Endothelial cell of umbilical vein (primary cell): ENCODE results near the gene NHS. TPM values are rescaled to one million over a fixed set of nuclear protein-coding genes. Genes with fewer than 3 reads are reported as not detected.

ENCODE experiments used
- BruUV-seq: library from RNA; stranded (reverse); fragments of 400-500 nt; replicated peaks from 2 replicates; lab custom pipeline; 2021; lab: Mats Ljungman, UMichigan
- CTCF ChIA-PET: fragments of 300-600, 350-600 bp; sonication (Branson Sonifier 250); formaldehyde crosslinking; loops from one replicate; lab custom pipeline; 2021; ENCODE audit warnings: antibody characterized with exemption, inconsistent platforms; lab: Charles Lee
- POLR2A ChIA-PET: fragments of 300-600, 350-600 bp; sonication (Branson Sonifier 250); formaldehyde crosslinking; loops from one replicate; lab custom pipeline; 2021; ENCODE audit warnings: antibody characterized with exemption, inconsistent platforms; lab: Charles Lee
- DNase-seq: peaks from one replicate; pipeline ENCODE4 v3.0.0-alpha.2; 2011; ENCODE audit warnings: low read depth, low spot score
- FAIRE-seq: peaks from 2 replicates; lab custom pipeline; 2011; peaks lifted over from hg19 to GRCh38; lab: Jason Lieb, UNC
- H2AFZ ChIP-seq: 2 replicates; pipeline ENCODE4 v1.6.0; 2012; ENCODE audit warnings: low read depth, low read length, control low read depth, inconsistent platforms
- H3K27ac ChIP-seq: 2 replicates; pipeline ENCODE4 v1.5.1; 2011; ENCODE audit warnings: low read depth, mild to moderate bottlenecking, control low read depth, low read length, moderate library complexity; ENCODE audit not compliant: insufficient read depth
- H3K27me3 ChIP-seq, 2 experiments: 2 replicates each; pipeline versions ENCODE4 v1.6.0 to v1.6.1; 2011; ENCODE audit warnings: low read length in 2 of 2, mixed read lengths in 1 of 2; ENCODE audit not compliant: control insufficient read depth in 2 of 2, insufficient read depth in 2 of 2
- H3K36me3 ChIP-seq, 2 experiments: 2 replicates in 1 of 2; 3 replicates in 1 of 2; pipeline ENCODE4 v1.5.1; 2011; ENCODE audit warnings: low read length in 2 of 2, mild to moderate bottlenecking in 1 of 2, moderate library complexity in 1 of 2; ENCODE audit not compliant: control insufficient read depth in 2 of 2, insufficient read depth in 2 of 2; ENCODE audit errors: extremely low read depth in 1 of 2
- H3K4me1 ChIP-seq: 3 replicates; pipeline ENCODE4 v1.5.1; 2011; ENCODE audit warnings: mild to moderate bottlenecking, low read length; ENCODE audit not compliant: control insufficient read depth, insufficient read depth; ENCODE audit errors: extremely low read depth
- H3K4me2 ChIP-seq: 2 replicates; pipeline ENCODE4 v1.6.1; 2011; ENCODE audit warnings: low read length, control low read depth, mixed read lengths; ENCODE audit not compliant: insufficient read depth
- H3K4me3 ChIP-seq, 3 experiments: fragments of 200-600 bp in 1 of 3; sonication (generic), shearing (Covaris generic) in 1 of 3; replicated peaks in 1 of 3; 2 replicates each; pipeline ENCODE4 v1.5.1; 2011 to 2016; ENCODE audit warnings: control low read depth in 3 of 3, low read length in 3 of 3, mild to moderate bottlenecking in 2 of 3, inconsistent platforms in 1 of 3, low read depth in 1 of 3, moderate library complexity in 1 of 3; ENCODE audit not compliant: insufficient read depth in 1 of 3
- H3K79me2 ChIP-seq: 2 replicates; pipeline ENCODE4 v1.6.0; 2012; ENCODE audit warnings: low read length, inconsistent platforms; ENCODE audit not compliant: control insufficient read depth, insufficient read depth
- H3K9ac ChIP-seq: replicated peaks from 2 replicates; pipeline ENCODE3; 2011; ENCODE audit warnings: low read length, control low read depth; ENCODE audit not compliant: insufficient read depth; ENCODE audit errors: extremely low read depth
- H3K9me1 ChIP-seq: replicated peaks from 3 replicates; pipeline ENCODE4 v1.6.0; 2011; ENCODE audit warnings: mild to moderate bottlenecking, low read length; ENCODE audit not compliant: control insufficient read depth, insufficient read depth; ENCODE audit errors: extremely low read depth
- H3K9me3 ChIP-seq: replicated peaks from 2 replicates; pipeline ENCODE4 v1.5.1; 2012; ENCODE audit warnings: low read length, inconsistent platforms; ENCODE audit not compliant: control insufficient read depth, insufficient read depth
- H4K20me1 ChIP-seq: replicated peaks from 2 replicates; pipeline ENCODE3; 2011; ENCODE audit warnings: mild to moderate bottlenecking, low read length; ENCODE audit not compliant: control insufficient read depth, insufficient read depth; ENCODE audit errors: extremely low read depth
- EZH2 ChIP-seq: IDR thresholded peaks from 2 replicates; pipeline ENCODE4 v1.6.1; 2012; ENCODE audit warnings: borderline replicate concordance, low read depth, mild to moderate bottlenecking, moderate library complexity, low read length, inconsistent platforms; ENCODE audit not compliant: severe bottlenecking
- FOS ChIP-seq: IDR thresholded peaks from 2 replicates; pipeline ENCODE4 v1.6.1; 2011; ENCODE audit warnings: mild to moderate bottlenecking, low read length, moderate library complexity, borderline replicate concordance; ENCODE audit not compliant: insufficient read depth
- GATA2 ChIP-seq: IDR thresholded peaks from 2 replicates; pipeline ENCODE4 v1.7.0; 2011; ENCODE audit warnings: low read depth, mild to moderate bottlenecking, moderate library complexity, mixed read lengths, low read length; ENCODE audit not compliant: insufficient read length, insufficient read depth
- JUN ChIP-seq: IDR thresholded peaks from 2 replicates; pipeline ENCODE4 v1.6.1; 2011; ENCODE audit warnings: borderline replicate concordance, low read depth; ENCODE audit not compliant: insufficient read length, insufficient read depth
- MAX ChIP-seq: IDR thresholded peaks from 2 replicates; pipeline ENCODE4 v1.6.1; 2011; ENCODE audit not compliant: insufficient read depth, insufficient read length
- POLR2A ChIP-seq: IDR thresholded peaks from 2 replicates; pipeline ENCODE4 v1.6.1; 2012; ENCODE audit warnings: low read depth, mild to moderate bottlenecking, control low read depth, low read length
- POLR2AphosphoS5 ChIP-seq: IDR thresholded peaks from 2 replicates; pipeline ENCODE4 v1.6.1; 2012; ENCODE audit warnings: low read depth, mild to moderate bottlenecking, control low read depth, low read length, moderate library complexity; ENCODE audit not compliant: insufficient read depth
- dilution Hi-C: fragments of 300-500 bp; cut with MboI; formaldehyde crosslinking; loops from one replicate; pipeline ENCODE4 v1.15.0; 2019; ENCODE audit warnings: low sequenced_read_pairs; ENCODE audit not compliant: extremely low pct_ligation_motif_present
- intact Hi-C: fragments of 100-400 bp; cut with micrococcal nuclease; formaldehyde crosslinking; loops from one replicate; pipeline ENCODE4 v1.10.0; 2022
- polyA plus RNA-seq, 4 experiments: library from polyadenylated mRNA; depleted of rRNA in 3 of 4; stranded (reverse) in 3 of 4; unstranded in 1 of 4; fragments of >200 nt; gene quantifications; 2 replicates each; pipeline versions ENCODE4 v1.2.1 to v1.2.3, GENCODE V29; 2011 to 2012; ENCODE audit warnings: missing spikeins in 1 of 4
- total RNA-seq: library from RNA; stranded (reverse); gene quantifications from 2 replicates; pipeline ENCODE4 v1.2.3, GENCODE V29; 2021

The NHS gene
- total and polyA plus RNA-seq, 2 donors (not counting 3 experiments of a cell fraction or from before 2014, with no cell fraction given), result 0.07 to 0.46 TPM

GRCh38 chrX:17476411-17476810 is 101.4 kb downstream of the NHS start:
- Histone ChIP-seq H3K9me3 (no peaks in the 10 kb centered on the region), H3K27me3 (no peaks in the 10 kb centered on the region), H4K20me1 (no peaks in the 10 kb centered on the region), H3K4me3 (no peak overlapping the region), H2AFZ (no peak overlapping the region), H3K36me3 (no peaks in the 10 kb centered on the region), H3K27ac (no peak overlapping the region), H3K4me2 (no peak overlapping the region), H3K79me2 (no peaks in the 10 kb centered on the region), H3K4me1 (no peaks in the 10 kb centered on the region), H3K9ac (no peak overlapping the region), H3K9me1 (no peaks in the 10 kb centered on the region)
- DNase-seq (no peak), FAIRE-seq (no peak)
- intact Hi-C loops, result no loop called here
- dilution Hi-C loops, result no loop called here
- no TSS peak for BruUV-seq
- TF ChIP-seq POLR2A (no peak), JUN (no peak)
- ChIA-PET CTCF (no interaction called here), POLR2A (no interaction called here)

GRCh38 chrX:17481086-17481485 is 106.1 kb downstream of the NHS start:
- BruUV-seq, result no TSS peak
- ChIA-PET CTCF (no interaction called here), POLR2A (no interaction called here)
- intact Hi-C loops, result no loop called here
- H3K79me2 ChIP-seq, result no peaks in the 10 kb centered on the region
- no peaks in the 10 kb centered on the region for H4K20me1 ChIP-seq
- H3K27me3 ChIP-seq, result no peaks in the 10 kb centered on the region
- no peak for DNase-seq
- dilution Hi-C loops, result no loop called here
- H3K4me1 ChIP-seq, result no peaks in the 10 kb centered on the region
- H3K27ac ChIP-seq, result no peak overlapping the region
- no peak overlapping the region for H3K4me2 ChIP-seq
- TF ChIP-seq FOS, result no peak
- no peak for TF ChIP-seq POLR2AphosphoS5
- no peak for TF ChIP-seq MAX
- no peak for TF ChIP-seq POLR2A
- no peak for TF ChIP-seq GATA2
- TF ChIP-seq JUN, result no peak
- no peak for TF ChIP-seq EZH2
- H3K9me3 ChIP-seq, result no peaks in the 10 kb centered on the region
- no peak overlapping the region for H2AFZ ChIP-seq
- FAIRE-seq, result no peak
- no peaks in the 10 kb centered on the region for H3K9me1 ChIP-seq
- no peaks in the 10 kb centered on the region for H3K36me3 ChIP-seq
- no peak overlapping the region for H3K4me3 ChIP-seq
- no peak overlapping the region for H3K9ac ChIP-seq
